Panc1 (cell line): Measurements from ENCODE around the gene CORT. TPM values are rescaled to one million over a fixed set of nuclear protein-coding genes. Genes with fewer than 3 reads are reported as not detected.

Experiments
- ATAC-seq: fragments of 200-7000 bp; cut with Tn5 transposase; 2 replicates; pipeline ENCODE4 v1.9.1; 2020; ENCODE audit warnings: mild to moderate bottlenecking, moderate library complexity
- BruUV-seq: library from RNA; stranded (reverse); fragments of 400-500 nt; replicated peaks from 2 replicates; lab custom pipeline; 2021; lab: Mats Ljungman, UMichigan
- CTCF ChIA-PET: fragments of 300-600 bp; sonication (Branson Sonifier 250); formaldehyde crosslinking; loops from one replicate; lab custom pipeline; 2022; ENCODE audit warnings: antibody characterized with exemption; lab: Charles Lee
- POLR2A ChIA-PET: fragments of 300-600 bp; sonication (Branson Sonifier 250); formaldehyde crosslinking; loops from one replicate; lab custom pipeline; 2022; ENCODE audit warnings: antibody characterized with exemption; lab: Charles Lee
- DNase-seq: peaks from one replicate; pipeline ENCODE4 v3.0.0-alpha.2; 2010; ENCODE audit warnings: low read depth, low spot score
- H3K27ac ChIP-seq: 2 replicates; pipeline ENCODE4 v1.5.1; 2011; ENCODE audit warnings: mild to moderate bottlenecking, low read length, inconsistent platforms
- H3K27me3 ChIP-seq: fragments of 200-500 bp; sonication (Bioruptor generic); 2 replicates; pipeline ENCODE4 v1.6.0; 2014; ENCODE audit warnings: low read length, inconsistent platforms; ENCODE audit not compliant: control insufficient read depth, insufficient read depth
- H3K36me3 ChIP-seq: fragments of 200-500 bp; sonication (Bioruptor generic); 2 replicates; pipeline ENCODE4 v1.5.1; 2014; ENCODE audit warnings: inconsistent platforms, mild to moderate bottlenecking, low read length, moderate library complexity; ENCODE audit not compliant: control insufficient read depth, insufficient read depth
- H3K4me1 ChIP-seq: 2 replicates; pipeline ENCODE4 v1.5.1; 2011; ENCODE audit warnings: inconsistent platforms, mild to moderate bottlenecking, low read length, moderate library complexity; ENCODE audit not compliant: control insufficient read depth, insufficient read depth
- H3K4me3 ChIP-seq, 2 experiments: 2 replicates each; pipeline ENCODE4 v1.5.1; 2011 to 2012; ENCODE audit warnings: low read depth in 2 of 2, low read length in 2 of 2, mild to moderate bottlenecking in 2 of 2, inconsistent platforms in 1 of 2, moderate library complexity in 1 of 2
- H3K9me3 ChIP-seq: fragments of 200-500 bp; sonication (Bioruptor generic); 2 replicates; pipeline ENCODE4 v1.5.1; 2014; ENCODE audit warnings: low read depth, mild to moderate bottlenecking, inconsistent platforms, low read length, moderate library complexity; ENCODE audit not compliant: control insufficient read depth, insufficient read depth
- CTCF ChIP-seq: fragments of 450-650 bp; IDR thresholded peaks from 2 replicates; pipeline ENCODE4 v1.5.1; 2017; ENCODE audit warnings: mild to moderate bottlenecking
- POLR2AphosphoS5 ChIP-seq: IDR thresholded peaks from 2 replicates; pipeline ENCODE4 v1.6.1; 2012; ENCODE audit warnings: mild to moderate bottlenecking, low read depth, low read length, moderate library complexity
- REST ChIP-seq, 2 experiments: IDR thresholded peaks; 2 replicates each; pipeline ENCODE4 v1.6.1; 2011 to 2012; ENCODE audit warnings: low read depth in 2 of 2, control low read depth in 1 of 2, low read length in 1 of 2, mild to moderate bottlenecking in 1 of 2, moderate library complexity in 1 of 2; ENCODE audit not compliant: insufficient read depth in 1 of 2
- SIN3A ChIP-seq: IDR thresholded peaks from 2 replicates; pipeline ENCODE4 v1.6.1; 2012; ENCODE audit warnings: low read depth, mild to moderate bottlenecking, low read length, moderate library complexity, borderline replicate concordance; ENCODE audit not compliant: insufficient read depth
- TCF7L2 ChIP-seq: IDR thresholded peaks from 2 replicates; pipeline ENCODE4 v1.6.1; 2011; ENCODE audit warnings: mild to moderate bottlenecking, low read depth, low read length, inconsistent platforms
- in situ Hi-C: cut with HindIII; loops from 2 replicates; pipeline ENCODE4 v1.10.0; 2016; ENCODE audit warnings: low sequenced_read_pairs, low pct_unique_long_range_greater_than_20kb
- intact Hi-C: fragments of 100-400 bp; cut with micrococcal nuclease; formaldehyde crosslinking; loops from one replicate; pipeline ENCODE4 v1.10.0; 2022; ENCODE audit not compliant: unreplicated experiment
- total RNA-seq: library from RNA; stranded (reverse); gene quantifications from one replicate; pipeline ENCODE4 v1.2.1, GENCODE V29; 2021; ENCODE audit not compliant: unreplicated experiment

The CORT gene
- total RNA-seq, 1 experiment from 2014 or later, result 0.41 TPM

GRCh38 chr1:10472220-10473144 is 22.7 kb downstream of the CORT start, which contains the start of gene DFFA:
Gene DFFA, minus strand, starts transcription at chr1:10472529. Its CDS starts 71 bp downstream, at chr1:10472458.
- POLR2A ChIA-PET, result interaction anchor here (0.6 kb wide), 1 partner anchor 371 kb away, joined by 12 read pairs; no protein-coding TSS in a partner anchor
- intact Hi-C loops (no loop called here), in situ Hi-C loops (no loop called here)

More at GRCh38 chr1:10472220-10473144, 22.7 kb downstream of the CORT start, which contains the start of gene DFFA:
- H3K4me1 ChIP-seq, result peaks cover 17% of the 10 kb centered on the region
- no peaks in the 10 kb centered on the region for H3K9me3 ChIP-seq
- no TSS peak for BruUV-seq
- H3K4me3 ChIP-seq, result peak within 1 kb of the TSS; percentile 73 to 86
- DNase-seq, result peak; percentile 95
- peak within 1 kb of the TSS; percentile 83 for H3K27ac ChIP-seq
- H3K27me3 ChIP-seq, result no peaks in the 10 kb centered on the region
- ATAC-seq, result peak; percentile 92
- peaks cover 7% of the 10 kb centered on the region for H3K36me3 ChIP-seq
- TF ChIP-seq CTCF, result no peak
- peak; percentile 63; the same call in 1 of the 2 replicates for TF ChIP-seq TCF7L2
- peak; percentile 90 for TF ChIP-seq SIN3A
- TF ChIP-seq POLR2AphosphoS5, result peak; percentile 90
- no peak for TF ChIP-seq REST (IDR thresholded peaks at IDR 0.05; ENCODE audit: insufficient read depth in 1 of 2, low read depth in 2 of 2, low read length in 1 of 2)
- CTCF ChIA-PET, result interaction anchor here (0.5 to 1.0 kb wide), 2 partner anchors 42 to 133 kb away, joined by 3 to 4 read pairs; partner anchors contain the start of gene CENPS
